ENCODE data around the gene KNG1.
"Not testable (repeated sequence)": the region's sequence is repeated elsewhere in the genome, so short reads cannot be mapped to it uniquely, and the experiment has no call there.

KNG1 gene

DNA sequence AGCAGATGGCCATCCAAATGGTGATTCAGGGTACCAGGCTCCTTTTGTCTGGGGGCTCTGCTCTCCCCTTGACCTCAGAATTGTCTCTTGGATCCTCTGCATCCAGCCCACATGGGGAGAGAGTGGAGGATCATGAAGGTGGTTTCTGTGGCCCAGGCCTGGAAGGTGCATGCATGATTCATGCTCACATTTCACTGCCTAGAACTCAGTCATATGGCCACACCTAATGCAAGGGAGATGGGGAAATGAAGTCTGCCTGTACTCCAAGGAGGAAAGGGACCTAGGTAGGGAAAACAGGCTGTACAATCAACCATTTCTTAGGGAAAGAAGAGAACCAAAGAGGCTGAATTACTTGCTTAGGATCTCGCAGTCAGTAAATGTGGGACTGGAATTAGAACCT lies 36.3 kb upstream of the KNG1 start:
- TF ChIP-seq, protein P1, sequence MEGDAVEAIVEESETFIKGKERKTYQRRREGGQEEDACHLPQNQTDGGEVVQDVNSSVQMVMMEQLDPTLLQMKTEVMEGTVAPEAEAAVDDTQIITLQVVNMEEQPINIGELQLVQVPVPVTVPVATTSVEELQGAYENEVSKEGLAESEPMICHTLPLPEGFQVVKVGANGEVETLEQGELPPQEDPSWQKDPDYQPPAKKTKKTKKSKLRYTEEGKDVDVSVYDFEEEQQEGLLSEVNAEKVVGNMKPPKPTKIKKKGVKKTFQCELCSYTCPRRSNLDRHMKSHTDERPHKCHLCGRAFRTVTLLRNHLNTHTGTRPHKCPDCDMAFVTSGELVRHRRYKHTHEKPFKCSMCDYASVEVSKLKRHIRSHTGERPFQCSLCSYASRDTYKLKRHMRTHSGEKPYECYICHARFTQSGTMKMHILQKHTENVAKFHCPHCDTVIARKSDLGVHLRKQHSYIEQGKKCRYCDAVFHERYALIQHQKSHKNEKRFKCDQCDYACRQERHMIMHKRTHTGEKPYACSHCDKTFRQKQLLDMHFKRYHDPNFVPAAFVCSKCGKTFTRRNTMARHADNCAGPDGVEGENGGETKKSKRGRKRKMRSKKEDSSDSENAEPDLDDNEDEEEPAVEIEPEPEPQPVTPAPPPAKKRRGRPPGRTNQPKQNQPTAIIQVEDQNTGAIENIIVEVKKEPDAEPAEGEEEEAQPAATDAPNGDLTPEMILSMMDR (IDR thresholded peaks at IDR 0.05; ENCODE audit: low read depth, low read length) = no peak
- H3K4me3 ChIP-seq (ENCODE audit: low read depth, low read length) = no peak overlapping the region

DNA sequence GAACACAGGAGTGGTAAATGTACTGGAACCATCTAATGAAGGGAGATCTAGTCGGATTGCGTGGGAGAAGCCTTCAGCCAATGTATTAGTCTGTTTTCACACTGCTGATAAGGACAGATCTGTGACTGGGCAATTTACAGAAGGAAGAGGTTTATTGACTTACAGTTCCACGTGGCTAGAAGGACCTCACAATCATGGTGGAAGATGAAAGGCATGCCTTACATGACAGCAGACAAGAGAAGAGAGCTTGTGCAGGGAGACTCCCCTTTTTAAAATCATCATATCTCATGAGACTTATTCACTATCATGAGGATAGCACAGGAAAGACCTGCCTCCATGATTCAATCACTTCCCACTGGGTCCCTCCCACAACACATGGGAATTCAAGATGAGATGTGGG lies 34.3 kb upstream of the KNG1 start:
- H3K4me3 ChIP-seq (ENCODE audit: low read depth, low read length) = no peak overlapping the region
- TF ChIP-seq, protein P1 (IDR thresholded peaks at IDR 0.05; ENCODE audit: low read depth, low read length) = no peak

DNA sequence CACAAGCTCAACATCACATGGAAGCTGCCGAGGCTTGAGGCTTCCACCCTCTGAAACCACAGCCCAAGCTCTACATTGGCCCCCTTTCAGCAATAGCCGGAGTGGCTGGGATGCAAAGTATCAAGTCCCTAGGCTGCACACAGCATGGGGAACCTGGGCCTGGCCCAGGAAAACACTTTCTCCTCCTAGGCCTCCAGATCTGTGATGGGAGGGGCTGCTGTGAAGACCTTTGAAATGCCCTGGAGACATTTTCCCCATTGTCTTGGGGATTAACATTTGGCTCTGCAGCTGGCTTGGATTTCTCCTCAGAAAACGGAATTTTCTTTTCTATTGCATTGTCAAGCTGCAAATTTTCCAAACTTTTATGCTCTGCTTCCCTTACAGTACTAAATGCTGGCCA lies 33.2 kb upstream of the KNG1 start:
- TF ChIP-seq, protein P1 (IDR thresholded peaks at IDR 0.05; ENCODE audit: low read depth, low read length) = no peak
- H3K4me3 ChIP-seq (ENCODE audit: low read depth, low read length) = no peak overlapping the region

GRCh38 chr3:186686475-186686874 lies 30.7 kb upstream of the KNG1 start:
- H3K4me3 ChIP-seq (ENCODE audit: low read depth, low read length) = not testable (repeated sequence)

DNA sequence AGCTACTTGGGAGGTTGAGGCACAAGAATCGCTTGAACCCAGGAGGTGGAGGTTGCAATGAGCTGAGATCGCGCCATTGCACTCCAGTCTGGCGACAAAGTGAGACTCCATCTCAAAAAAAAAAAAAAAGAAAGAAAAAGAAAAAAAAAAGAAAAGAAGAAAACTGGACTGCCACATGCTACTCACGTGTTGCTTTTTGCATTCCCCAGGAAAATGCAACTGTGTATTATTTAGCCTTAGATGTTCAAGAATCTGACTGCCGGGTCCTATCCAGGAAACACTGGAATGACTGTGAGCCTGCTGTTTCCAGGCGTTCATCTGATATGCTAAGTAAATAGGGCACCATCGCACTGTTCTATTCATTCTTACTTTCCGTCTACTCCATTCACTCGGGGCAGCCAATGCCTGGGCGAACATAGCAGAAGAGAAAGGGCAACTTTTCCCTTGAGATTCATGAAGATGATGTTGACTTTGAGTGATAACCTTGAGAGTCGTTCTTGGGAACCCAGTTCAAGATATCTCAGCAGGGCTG lies 30.0 kb upstream of the KNG1 start:
- TF ChIP-seq, protein P1 (IDR thresholded peaks at IDR 0.05; ENCODE audit: low read depth, low read length) = no peak
- H3K4me3 ChIP-seq (ENCODE audit: low read depth, low read length) = no peak overlapping the region

DNA sequence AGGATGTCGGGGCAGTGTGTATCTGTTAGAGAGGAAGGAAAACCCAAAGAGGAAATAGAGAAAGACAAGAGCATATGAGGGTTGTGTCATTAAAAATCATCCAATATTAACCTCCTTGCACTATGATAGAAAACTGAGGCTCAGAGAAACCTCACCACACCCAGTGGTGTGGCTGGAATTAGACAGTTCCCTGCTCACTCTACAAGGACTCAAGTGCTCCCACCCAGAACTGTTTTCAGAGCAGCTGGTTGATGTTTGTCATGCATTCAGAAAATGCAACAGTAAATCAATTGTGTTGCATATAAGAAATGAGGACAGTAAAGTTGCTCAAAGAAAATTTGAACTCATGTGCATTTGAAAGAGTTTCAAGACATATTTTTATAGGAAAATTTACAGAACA lies 26.9 kb upstream of the KNG1 start:
- not testable (repeated sequence) for H3K4me3 ChIP-seq (ENCODE audit: low read depth, low read length)

- TF ChIP-seq, protein P1 (IDR thresholded peaks at IDR 0.05; ENCODE audit: low read depth, low read length) = no peak
Observed at GRCh38 chr3:186691676-186692075, 25.5 kb upstream of the KNG1 start.

DNA sequence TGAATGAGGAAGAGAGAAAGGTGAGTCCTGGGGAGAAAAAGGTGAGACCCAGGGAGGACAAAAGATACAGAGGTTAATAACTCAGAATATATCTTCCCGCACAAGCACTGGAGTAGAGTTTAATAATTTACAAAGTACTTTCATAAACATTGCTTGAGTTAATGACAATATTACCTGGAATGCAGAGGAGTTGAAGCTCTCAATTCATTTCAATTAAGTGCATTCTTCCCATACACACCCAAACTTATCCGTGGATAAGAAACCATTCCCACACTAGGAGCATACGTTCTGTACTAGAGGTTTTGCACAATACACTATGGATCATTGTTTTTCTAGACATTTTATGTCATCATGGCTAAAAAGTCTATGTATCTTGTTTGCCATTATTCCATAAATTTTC lies 23.3 kb upstream of the KNG1 start:
- H3K4me3 ChIP-seq (ENCODE audit: low read depth, low read length) = no peak overlapping the region
- TF ChIP-seq, protein P1 (IDR thresholded peaks at IDR 0.05; ENCODE audit: low read depth, low read length) = no peak

More at GRCh38 chr3:186691676-186692075, 25.5 kb upstream of the KNG1 start:
- H3K4me3 ChIP-seq (ENCODE audit: low read depth, low read length) = no peak overlapping the region
